H9 (cell line): ENCODE results near the gene MYOCOS. TPM values are rescaled to one million over a fixed set of nuclear protein-coding genes. Genes with fewer than 3 reads are reported as not detected.

ENCODE experiments used
- DNase-seq: peaks from one replicate; pipeline ENCODE4 v3.0.0-alpha.2; 2017
- H2AFZ ChIP-seq: one replicate; pipeline ENCODE4 v1.6.1; 2013; ENCODE audit warnings: mild to moderate bottlenecking, low read length, control low read depth, moderate library complexity
- H2AK5ac ChIP-seq: 2 replicates; pipeline ENCODE4 v1.6.1; 2013; ENCODE audit warnings: low read length, control low read depth, mixed read lengths; ENCODE audit not compliant: insufficient read length
- H2BK120ac ChIP-seq: one replicate; pipeline ENCODE4 v1.6.1; 2013; ENCODE audit warnings: low read depth, mild to moderate bottlenecking, low read length, control low read depth, inconsistent platforms; ENCODE audit not compliant: poor library complexity, severe bottlenecking
- H2BK12ac ChIP-seq: 2 replicates; pipeline ENCODE4 v1.6.1; 2013; ENCODE audit warnings: low read length, control low read depth, mixed read lengths, low read depth; ENCODE audit not compliant: insufficient read length
- H2BK15ac ChIP-seq: 2 replicates; pipeline ENCODE4 v1.6.1; 2013; ENCODE audit warnings: low read depth, low read length, control low read depth
- H2BK20ac ChIP-seq: one replicate; pipeline ENCODE4 v1.6.1; 2013; ENCODE audit warnings: low read depth, mild to moderate bottlenecking, low read length, control low read depth, inconsistent platforms; ENCODE audit not compliant: poor library complexity, severe bottlenecking
- H2BK5ac ChIP-seq: 2 replicates; pipeline ENCODE4 v1.6.1; 2013; ENCODE audit warnings: low read length, control low read depth, mixed read lengths; ENCODE audit not compliant: insufficient read length
- H3K14ac ChIP-seq: 2 replicates; pipeline ENCODE4 v1.6.1; 2013; ENCODE audit warnings: low read length, control low read depth; ENCODE audit not compliant: insufficient read depth
- H3K18ac ChIP-seq: 2 replicates; pipeline ENCODE4 v1.6.1; 2013; ENCODE audit warnings: low read depth, mild to moderate bottlenecking, mixed read lengths, low read length, control low read depth; ENCODE audit not compliant: insufficient read length
- H3K23ac ChIP-seq: 2 replicates; pipeline ENCODE4 v1.6.1; 2013; ENCODE audit warnings: low read length, control low read depth, mixed read lengths, low read depth; ENCODE audit not compliant: insufficient read length
- H3K23me2 ChIP-seq: 2 replicates; pipeline ENCODE4 v1.6.1; 2013; ENCODE audit warnings: low read depth, mild to moderate bottlenecking, mixed read lengths, low read length, control low read depth; ENCODE audit not compliant: insufficient read length, poor library complexity, severe bottlenecking
- H3K27ac ChIP-seq: 2 replicates; pipeline ENCODE4 v1.5.1; 2013; ENCODE audit warnings: low read length, control low read depth, mixed read lengths, low read depth; ENCODE audit not compliant: insufficient read length
- H3K27me3 ChIP-seq: 2 replicates; pipeline ENCODE4 v1.6.1; 2013; ENCODE audit warnings: low read length, control low read depth, inconsistent platforms; ENCODE audit not compliant: insufficient read depth
- H3K4ac ChIP-seq: 2 replicates; pipeline ENCODE4 v1.6.1; 2013; ENCODE audit warnings: low read depth, mild to moderate bottlenecking, control low read depth, inconsistent platforms, low read length, moderate library complexity
- H3K4me1 ChIP-seq: 2 replicates; pipeline ENCODE4 v1.6.1; 2013; ENCODE audit warnings: low read length, control low read depth, inconsistent platforms; ENCODE audit not compliant: insufficient read depth
- H3K4me2 ChIP-seq: 2 replicates; pipeline ENCODE4 v1.6.1; 2013; ENCODE audit warnings: low read length, control low read depth, mixed read lengths; ENCODE audit not compliant: insufficient read length, insufficient read depth
- H3K56ac ChIP-seq: 2 replicates; pipeline ENCODE4 v1.6.1; 2013; ENCODE audit warnings: low read depth, mild to moderate bottlenecking, mixed read lengths, low read length, control low read depth; ENCODE audit not compliant: insufficient read length
- H3K79me1 ChIP-seq: 2 replicates; pipeline ENCODE4 v1.6.1; 2013; ENCODE audit warnings: low read depth, mild to moderate bottlenecking, moderate library complexity, low read length, control low read depth, inconsistent platforms; ENCODE audit not compliant: insufficient read depth, poor library complexity, severe bottlenecking
- H3K79me2 ChIP-seq: 2 replicates; pipeline ENCODE4 v1.6.1; 2013; ENCODE audit warnings: low read length, control low read depth, inconsistent platforms; ENCODE audit not compliant: insufficient read depth
- H3K9ac ChIP-seq: 2 replicates; pipeline ENCODE4 v1.6.1; 2013; ENCODE audit warnings: low read length, control low read depth, mixed read lengths; ENCODE audit not compliant: insufficient read length; ENCODE audit errors: extremely low read depth
- H3K9me3 ChIP-seq: one replicate; pipeline ENCODE4 v1.6.1; 2013; ENCODE audit warnings: low read depth, low read length, inconsistent platforms; ENCODE audit not compliant: control insufficient read depth
- H3T11ph ChIP-seq: one replicate; pipeline ENCODE4 v1.6.1; 2013; ENCODE audit warnings: mild to moderate bottlenecking, low read length, control low read depth, inconsistent platforms
- H4K20me1 ChIP-seq: one replicate; pipeline ENCODE4 v1.6.1; 2013; ENCODE audit not compliant: control insufficient read depth, insufficient read length, insufficient read depth
- H4K5ac ChIP-seq: 2 replicates; pipeline ENCODE4 v1.6.1; 2013; ENCODE audit warnings: low read depth, mild to moderate bottlenecking, mixed read lengths, low read length, control low read depth; ENCODE audit not compliant: insufficient read length
- H4K8ac ChIP-seq: replicated peaks from 2 replicates; pipeline ENCODE4 v1.6.1; 2013; ENCODE audit warnings: low read length, control low read depth, mixed read lengths, low read depth; ENCODE audit not compliant: insufficient read length
- H4K91ac ChIP-seq: 2 replicates; pipeline ENCODE4 v1.6.1; 2013; ENCODE audit warnings: low read depth, mild to moderate bottlenecking, moderate library complexity, mixed read lengths, low read length, control low read depth; ENCODE audit not compliant: insufficient read length
- H3K27ac Mint-ChIP-seq, 3 experiments: 2 replicates in 2 of 3; 3 replicates in 1 of 3; pipeline ENCODE4 v1.8.0; 2020 to 2021; ENCODE audit warnings: mixed read lengths in 3 of 3, mild to moderate bottlenecking in 1 of 3, moderate library complexity in 1 of 3
- H3K27me3 Mint-ChIP-seq: 2 replicates; pipeline ENCODE4 v1.8.0; 2021; ENCODE audit warnings: low read depth, mild to moderate bottlenecking, moderate library complexity, mixed read lengths
- H3K36me3 Mint-ChIP-seq, 3 experiments: 2 replicates in 2 of 3; 3 replicates in 1 of 3; pipeline ENCODE4 v1.8.0; 2020 to 2021; ENCODE audit warnings: low read depth in 3 of 3, mixed read lengths in 3 of 3; ENCODE audit not compliant: insufficient read depth in 1 of 3
- H3K4me1 Mint-ChIP-seq, 2 experiments: 2 replicates each; pipeline ENCODE4 v1.8.0; 2020; ENCODE audit warnings: mixed read lengths in 2 of 2
- H3K4me3 Mint-ChIP-seq, 2 experiments: 2 replicates in 1 of 2; 3 replicates in 1 of 2; pipeline ENCODE4 v1.8.0; 2020 to 2021; ENCODE audit warnings: mild to moderate bottlenecking in 2 of 2, mixed read lengths in 2 of 2, moderate library complexity in 1 of 2
- H3K9me3 Mint-ChIP-seq, 2 experiments: 2 replicates in 1 of 2; 3 replicates in 1 of 2; pipeline ENCODE4 v1.8.0; 2020; ENCODE audit warnings: mild to moderate bottlenecking in 2 of 2, mixed read lengths in 2 of 2, moderate library complexity in 1 of 2
- CTCF ChIP-seq: fragments of 200-600 bp; sonication (generic); conservative IDR thresholded peaks from 3 replicates; pipeline ENCODE4 v1.8.0; 2021; ENCODE audit warnings: antibody characterized with exemption, mild to moderate bottlenecking
- WGBS: extraction: QIAGEN DNeasy Blood & Tissue Kit; methylation state at CpG from one replicate; pipeline ENCODE4 v1.1.7; 2013; ENCODE audit warnings: missing lambda C conversion rate, low lambda C conversion rate, mixed read lengths; ENCODE audit not compliant: insufficient read length; ENCODE audit errors: extremely low coverage; 5-methylcytosine and 5-hydroxymethylcytosine counted together
- total RNA-seq: library from RNA; stranded (reverse); gene quantifications from 2 replicates; pipeline ENCODE4 v1.2.1, GENCODE V29; 2021

Gene MYOCOS
- total RNA-seq, 1 experiment from 2014 or later: 0.13 TPM

GRCh38 chr1:171645553-171646248, 23.7 kb downstream of the MYOCOS start:
- Histone ChIP-seq H2AK5ac (no peak overlapping the region), H3K56ac (no peak overlapping the region), H3K18ac (no peak overlapping the region), H3K4me1 (peaks cover 2% of the 10 kb centered on the region; the same call in 1 of the 2 replicates), H2BK120ac (no peak overlapping the region), H3K4me2 (no peak overlapping the region), H2AFZ (no peak overlapping the region), H4K8ac (no peak overlapping the region), H4K91ac (no peak overlapping the region), H3K79me2 (no peaks in the 10 kb centered on the region), H3K27ac (no peak overlapping the region), H3K9ac (no peak overlapping the region), H2BK15ac (no peak overlapping the region), H3K23me2 (no peaks in the 10 kb centered on the region), H3T11ph (no peak overlapping the region), H3K9me3 (no peaks in the 10 kb centered on the region), H3K23ac (no peak overlapping the region), H4K20me1 (no peaks in the 10 kb centered on the region), H3K27me3 (no peaks in the 10 kb centered on the region), H3K4ac (no peak overlapping the region), H2BK12ac (no peak overlapping the region), H3K79me1 (no peaks in the 10 kb centered on the region), H4K5ac (no peak overlapping the region), H3K14ac (no peak overlapping the region), H2BK5ac (no peak overlapping the region), H2BK20ac (no peak overlapping the region)
- no peaks in the 10 kb centered on the region for H3K9me3 Mint-ChIP-seq
- peaks cover 25 to 28% of the 10 kb centered on the region in 2 experiments for H3K4me1 Mint-ChIP-seq
- no peak for TF ChIP-seq CTCF
- H3K27me3 Mint-ChIP-seq: no peaks in the 10 kb centered on the region; the same call in 1 of the 2 replicates
- no peak overlapping the region for H3K4me3 Mint-ChIP-seq
- no peak overlapping the region; a peak in 1 of 7 replicates for H3K27ac Mint-ChIP-seq
- no CpG with 5 or more reads among the region's 8 CpGs for WGBS
- no peaks in the 10 kb centered on the region for H3K36me3 Mint-ChIP-seq
- no peak for DNase-seq
